Kidney (tissue), 14 donors: ENCODE results near the gene RALY. TPM values are rescaled to one million over a fixed set of nuclear protein-coding genes. Genes with fewer than 3 reads are reported as not detected.

Experiments
- DNase-seq, 5 donors: peaks; one replicate each; pipeline ENCODE4 v3.0.0-alpha.2; 2013 to 2020
- FAIRE-seq: peaks from 2 replicates; lab custom pipeline; 2012; peaks lifted over from hg19 to GRCh38; lab: Jason Lieb, UNC
- H3K27ac ChIP-seq, 2 donors: one replicate each; pipeline ENCODE4 v1.7.0; 2013; ENCODE audit warnings: low read depth in 2 of 2, low read length in 2 of 2, inconsistent platforms in 1 of 2
- H3K27me3 ChIP-seq: one replicate; pipeline ENCODE4 v1.7.1; 2013; ENCODE audit warnings: low read length, inconsistent platforms; ENCODE audit not compliant: control insufficient read depth, insufficient read depth
- H3K36me3 ChIP-seq, 3 donors: one replicate each; pipeline versions ENCODE4 v1.7.0 to v1.7.1; 2013; ENCODE audit warnings: low read length in 3 of 3, control low read depth in 1 of 3, inconsistent platforms in 1 of 3; ENCODE audit not compliant: insufficient read depth in 3 of 3, control insufficient read depth in 2 of 3
- H3K4me1 ChIP-seq, 3 donors: one replicate each; pipeline versions ENCODE4 v1.7.0 to v1.7.1; 2013; ENCODE audit warnings: low read length in 3 of 3, inconsistent platforms in 1 of 3, low read depth in 1 of 3; ENCODE audit not compliant: control insufficient read depth in 2 of 3, insufficient read depth in 2 of 3
- H3K4me3 ChIP-seq, 3 donors: one replicate each; pipeline versions ENCODE4 v1.7.0 to v1.8.1; 2013; ENCODE audit warnings: low read length in 3 of 3, control low read depth in 1 of 3, inconsistent platforms in 1 of 3
- H3K9ac ChIP-seq, 3 donors: one replicate each; pipeline versions ENCODE4 v1.7.0 to v1.7.1; 2013; ENCODE audit warnings: low read length in 3 of 3, control low read depth in 1 of 3, inconsistent platforms in 1 of 3
- H3K9me3 ChIP-seq, 3 donors: one replicate each; pipeline versions ENCODE4 v1.7.0 to v1.7.1; 2013; ENCODE audit warnings: low read length in 3 of 3, control low read depth in 1 of 3, inconsistent platforms in 1 of 3; ENCODE audit not compliant: control insufficient read depth in 2 of 3, insufficient read depth in 1 of 3
- intact Hi-C: fragments of 100-400 bp; cut with DNase I; formaldehyde crosslinking; loops from one replicate; pipeline ENCODE4 v1.11.1; 2022
- polyA plus RNA-seq: library from polyadenylated mRNA; stranded (reverse); fragments of 350-450 nt; fragmentation: Illumina TruSeq; extraction: RNeasy Lipid Tissue Mini Kit (QIAGEN cat#74804); gene quantifications from one replicate; pipeline ENCODE4 v1.2.3, GENCODE V29; 2014; ENCODE audit warnings: low read depth, low replicate concordance; ENCODE audit not compliant: insufficient read depth
- total RNA-seq: library from RNA; stranded (reverse); fragmentation: NEBNext Ultra II Directional; extraction: Animal tissue kit (Norgen Biotek cat#: 25700); gene quantifications from one replicate; pipeline ENCODE4 v1.2.1, GENCODE V29; 2021
- TF ChIP-seq, protein P1 (sequence below): IDR thresholded peaks from 3 replicates; pipeline ENCODE4 v1.5.1; 2012; ENCODE audit warnings: mild to moderate bottlenecking, moderate library complexity, borderline replicate concordance; ENCODE audit not compliant: insufficient read depth; ENCODE audit errors: extremely low read depth
- donor health status: control.
- donor health status: control.
- donor health status: control.
- donor health status: control.
- donor health status: control.
- donor health status: DM: yes; HTN: yes; CAD: no.
- donor health status: Normal renal cell carcinoma (clear cell type).

RALY gene
- total and polyA plus RNA-seq, 2 donors from 2014 or later: 119 to 138 TPM

GRCh38 chr20:34045294-34045693 is 51.6 kb downstream of the RALY start:
- TF ChIP-seq, protein P1, sequence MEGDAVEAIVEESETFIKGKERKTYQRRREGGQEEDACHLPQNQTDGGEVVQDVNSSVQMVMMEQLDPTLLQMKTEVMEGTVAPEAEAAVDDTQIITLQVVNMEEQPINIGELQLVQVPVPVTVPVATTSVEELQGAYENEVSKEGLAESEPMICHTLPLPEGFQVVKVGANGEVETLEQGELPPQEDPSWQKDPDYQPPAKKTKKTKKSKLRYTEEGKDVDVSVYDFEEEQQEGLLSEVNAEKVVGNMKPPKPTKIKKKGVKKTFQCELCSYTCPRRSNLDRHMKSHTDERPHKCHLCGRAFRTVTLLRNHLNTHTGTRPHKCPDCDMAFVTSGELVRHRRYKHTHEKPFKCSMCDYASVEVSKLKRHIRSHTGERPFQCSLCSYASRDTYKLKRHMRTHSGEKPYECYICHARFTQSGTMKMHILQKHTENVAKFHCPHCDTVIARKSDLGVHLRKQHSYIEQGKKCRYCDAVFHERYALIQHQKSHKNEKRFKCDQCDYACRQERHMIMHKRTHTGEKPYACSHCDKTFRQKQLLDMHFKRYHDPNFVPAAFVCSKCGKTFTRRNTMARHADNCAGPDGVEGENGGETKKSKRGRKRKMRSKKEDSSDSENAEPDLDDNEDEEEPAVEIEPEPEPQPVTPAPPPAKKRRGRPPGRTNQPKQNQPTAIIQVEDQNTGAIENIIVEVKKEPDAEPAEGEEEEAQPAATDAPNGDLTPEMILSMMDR: no peak
- Histone ChIP-seq H3K27ac (peak overlapping the region; percentile 23 to 57), H3K4me1 (peaks cover 6 to 32% (median 24%) of the 10 kb centered on the region in 3 donors), H3K9me3 (no peaks in the 10 kb centered on the region), H3K9ac (no peak overlapping the region), H3K27me3 (no peaks in the 10 kb centered on the region), H3K36me3 (no peaks in the 10 kb centered on the region), H3K4me3 (peak overlapping the region in 1 of 3 donors; percentile 7)
- intact Hi-C loops: no loop called here
- DNase-seq (no peak), FAIRE-seq (no peak)

- FAIRE-seq: no peak
- TF ChIP-seq, protein P1: no peak
- no peaks in the 10 kb centered on the region for H3K27me3 ChIP-seq
- no peaks in the 10 kb centered on the region for H3K36me3 ChIP-seq
- no peak overlapping the region for H3K9ac ChIP-seq
- no peak overlapping the region for H3K4me3 ChIP-seq
- H3K9me3 ChIP-seq: no peaks in the 10 kb centered on the region
- H3K4me1 ChIP-seq: peaks cover 6 to 32% (median 25%) of the 10 kb centered on the region in 3 donors
- peak overlapping the region; percentile 23 to 57 for H3K27ac ChIP-seq
- DNase-seq: peak in 1 of 5 donors; percentile 34
- intact Hi-C loops: no loop called here
Observed at GRCh38 chr20:34045930-34046725, 52.4 kb downstream of the RALY start.

- Histone ChIP-seq H3K36me3 (no peaks in the 10 kb centered on the region), H3K4me1 (peaks cover 6 to 34% (median 27%) of the 10 kb centered on the region in 3 donors), H3K27me3 (no peaks in the 10 kb centered on the region), H3K27ac (no peak overlapping the region), H3K9me3 (no peaks in the 10 kb centered on the region), H3K9ac (no peak overlapping the region), H3K4me3 (no peak overlapping the region)
- intact Hi-C loops: no loop called here
- no peak for FAIRE-seq
- DNase-seq: no peak
- TF ChIP-seq, protein P1: no peak
Observed at GRCh38 chr20:34047010-34047687, 53.4 kb downstream of the RALY start.
